D721Med (cell line): ENCODE results near the gene CNPY4.

Experiments
- DNase-seq: peaks from one replicate; pipeline ENCODE4 v3.0.0; 2011; ENCODE audit warnings: low spot score; ENCODE audit not compliant: insufficient read length
- FAIRE-seq: peaks from 2 replicates; lab custom pipeline; 2011; peaks lifted over from hg19 to GRCh38; lab: Jason Lieb, UNC
- CTCF ChIP-seq: IDR thresholded peaks from 2 replicates; pipeline ENCODE4 v1.5.1; 2012; ENCODE audit warnings: mild to moderate bottlenecking, control low read depth; ENCODE audit not compliant: insufficient read depth; ENCODE audit errors: missing control alignments

Gene CNPY4

DNA sequence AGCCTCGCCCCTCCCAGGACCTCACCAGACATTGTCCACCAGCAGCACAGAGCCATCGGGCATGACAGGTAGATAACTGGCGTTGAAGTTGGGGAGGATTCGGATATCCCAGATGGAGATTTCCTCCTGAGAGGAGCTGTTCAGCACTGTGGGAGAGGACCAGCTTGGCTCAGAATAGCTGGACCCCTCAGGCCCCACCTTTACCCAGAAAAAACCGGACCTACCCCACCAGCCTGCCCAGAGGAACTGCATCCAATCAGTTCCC lies 37.6 kb downstream of the CNPY4 start:
- DNase-seq (no peak), FAIRE-seq (no peak)
- no peak for TF ChIP-seq CTCF

- DNase-seq (no peak), FAIRE-seq (no peak)
- TF ChIP-seq CTCF = no peak
Observed at GRCh38 chr7:100157334-100158228, 38.1 kb downstream of the CNPY4 start.

- TF ChIP-seq CTCF = no peak
- DNase-seq = peak; percentile 99
- FAIRE-seq = no peak
Observed at GRCh38 chr7:100158229-100159098, 39.0 kb downstream of the CNPY4 start, which contains the start of gene TRAPPC14. TSS of gene TRAPPC14 (minus strand) at chr7:100158723. CDS start at chr7:100158499, 224 bp downstream.

DNA sequence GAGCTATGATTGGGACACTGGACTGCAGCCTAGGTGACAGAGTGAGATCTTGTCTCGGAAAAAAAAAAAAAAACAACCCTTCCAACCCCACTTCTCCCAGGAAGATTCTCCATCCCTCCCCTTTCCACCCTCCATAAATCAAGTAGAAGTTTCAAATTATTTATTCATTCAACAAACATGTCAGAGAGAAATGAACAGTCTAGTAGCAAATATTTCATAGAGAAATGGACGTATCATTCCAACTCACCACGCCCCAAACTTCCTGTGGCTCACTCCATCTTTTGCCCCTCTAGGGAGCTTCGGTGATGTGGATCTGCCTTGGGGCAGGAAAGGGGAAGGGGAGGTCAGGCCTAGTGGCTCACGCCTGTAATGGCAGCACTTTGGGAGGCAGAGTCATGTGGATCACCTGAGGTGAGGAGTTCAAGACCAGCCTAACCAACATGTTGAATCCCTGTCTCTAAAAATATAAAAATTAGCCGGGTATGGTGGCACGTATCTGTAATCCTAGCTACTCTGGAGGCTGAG lies 39.7 kb downstream of the CNPY4 start:
- FAIRE-seq (no peak), DNase-seq (no peak)
- no peak for TF ChIP-seq CTCF

DNA sequence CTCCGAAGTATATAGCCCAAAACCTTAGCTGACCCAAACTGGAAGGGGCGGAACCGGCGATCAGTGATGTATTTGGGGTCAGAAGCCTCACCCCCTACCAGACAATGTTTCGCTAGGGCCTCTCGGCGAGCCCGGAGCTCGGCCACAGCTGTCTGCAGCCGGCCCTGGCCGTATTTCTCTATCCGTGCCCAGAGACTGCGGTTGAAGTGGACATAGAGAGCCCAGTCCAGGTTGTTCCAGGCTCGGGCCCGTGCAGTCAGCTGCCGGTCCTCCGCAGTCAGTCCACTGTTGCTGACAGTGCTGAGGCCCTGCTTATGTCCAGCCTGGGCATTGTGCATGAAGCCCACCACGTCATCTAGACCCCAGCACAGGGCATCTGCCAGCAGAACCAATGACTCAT lies 40.6 kb downstream of the CNPY4 start:
- no peak for FAIRE-seq
- no peak for TF ChIP-seq CTCF
- DNase-seq = no peak

GRCh38 chr7:100163006-100163531 lies 43.6 kb downstream of the CNPY4 start:
- DNase-seq (no peak), FAIRE-seq (no peak)

More at GRCh38 chr7:100163006-100163531, 43.6 kb downstream of the CNPY4 start:
- TF ChIP-seq CTCF = no peak
